HL-60 (cell line): Measurements from ENCODE around the gene GRM4.

ENCODE experiments used
- DNase-seq, 2 experiments: peaks; one replicate each; pipeline ENCODE4 v3.0.0-alpha.2; 2010 to 2020; ENCODE audit warnings: low read depth in 1 of 2, low spot score in 1 of 2
- H3K27ac ChIP-seq: fragments of 250-450 bp; sonication (Bioruptor Pico); replicated peaks from 2 replicates; pipeline ENCODE4 v1.5.1; 2020; ENCODE audit warnings: mild to moderate bottlenecking, moderate library complexity
- H3K27me3 ChIP-seq: fragments of 250-450 bp; sonication (Bioruptor Pico); 2 replicates; pipeline ENCODE4 v1.5.1; 2021; ENCODE audit warnings: mild to moderate bottlenecking, moderate library complexity; ENCODE audit not compliant: insufficient read depth, poor library complexity, severe bottlenecking
- H3K4me3 ChIP-seq: replicated peaks from 2 replicates; pipeline ENCODE4 v1.5.1; 2011; ENCODE audit warnings: mild to moderate bottlenecking, control low read depth, low read length; ENCODE audit not compliant: insufficient read depth
- GABPA ChIP-seq: IDR thresholded peaks from 2 replicates; pipeline ENCODE4 v1.6.1; 2012; ENCODE audit warnings: low read depth
- POLR2AphosphoS5 ChIP-seq: IDR thresholded peaks from 2 replicates; pipeline ENCODE4 v1.6.1; 2012; ENCODE audit warnings: low read depth
- SPI1 ChIP-seq: IDR thresholded peaks from 2 replicates; pipeline ENCODE4 v1.6.1; 2012; ENCODE audit warnings: low read depth, mild to moderate bottlenecking, borderline replicate concordance
- TF ChIP-seq, protein P1 (sequence below): IDR thresholded peaks from 2 replicates; pipeline ENCODE4 v1.6.1; 2012; ENCODE audit warnings: low read depth; ENCODE audit not compliant: insufficient replicate concordance
- TF ChIP-seq, protein P2 (sequence below): IDR thresholded peaks from one replicate; pipeline ENCODE4 v1.5.1; 2011; ENCODE audit warnings: low read length, control low read depth, inconsistent platforms; ENCODE audit not compliant: insufficient read depth

GRM4 gene

DNA sequence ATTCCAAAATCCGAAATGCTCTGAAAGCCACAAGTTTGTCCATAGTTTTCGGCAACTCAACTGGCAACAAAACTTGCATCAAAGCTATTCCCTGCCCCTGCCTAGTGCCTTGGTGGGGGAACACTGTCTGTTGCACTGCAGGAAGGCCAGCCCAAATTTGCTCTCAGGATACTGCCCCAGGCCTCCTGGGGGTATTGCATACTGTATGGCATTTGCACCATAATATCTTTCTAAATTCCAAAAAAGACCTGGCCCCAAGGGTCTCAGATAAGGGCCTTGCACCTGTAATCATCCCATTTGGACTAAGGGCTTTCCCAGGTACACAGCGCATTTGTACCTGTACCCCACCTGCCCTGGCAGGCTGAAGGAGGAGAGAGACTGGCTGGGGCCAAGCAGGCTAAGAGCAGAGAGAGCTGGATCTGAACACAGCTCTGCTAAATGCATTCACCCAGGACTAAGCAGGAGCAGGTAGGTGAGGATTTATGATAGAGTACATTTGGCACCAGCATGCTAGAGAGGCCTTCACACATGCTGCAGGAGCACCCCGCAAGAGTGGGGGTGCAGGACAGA is 4.0 kb upstream of the GRM4 start:
- no peak overlapping the region for H3K27ac ChIP-seq
- no peak for TF ChIP-seq SPI1
- TF ChIP-seq, protein P1, sequence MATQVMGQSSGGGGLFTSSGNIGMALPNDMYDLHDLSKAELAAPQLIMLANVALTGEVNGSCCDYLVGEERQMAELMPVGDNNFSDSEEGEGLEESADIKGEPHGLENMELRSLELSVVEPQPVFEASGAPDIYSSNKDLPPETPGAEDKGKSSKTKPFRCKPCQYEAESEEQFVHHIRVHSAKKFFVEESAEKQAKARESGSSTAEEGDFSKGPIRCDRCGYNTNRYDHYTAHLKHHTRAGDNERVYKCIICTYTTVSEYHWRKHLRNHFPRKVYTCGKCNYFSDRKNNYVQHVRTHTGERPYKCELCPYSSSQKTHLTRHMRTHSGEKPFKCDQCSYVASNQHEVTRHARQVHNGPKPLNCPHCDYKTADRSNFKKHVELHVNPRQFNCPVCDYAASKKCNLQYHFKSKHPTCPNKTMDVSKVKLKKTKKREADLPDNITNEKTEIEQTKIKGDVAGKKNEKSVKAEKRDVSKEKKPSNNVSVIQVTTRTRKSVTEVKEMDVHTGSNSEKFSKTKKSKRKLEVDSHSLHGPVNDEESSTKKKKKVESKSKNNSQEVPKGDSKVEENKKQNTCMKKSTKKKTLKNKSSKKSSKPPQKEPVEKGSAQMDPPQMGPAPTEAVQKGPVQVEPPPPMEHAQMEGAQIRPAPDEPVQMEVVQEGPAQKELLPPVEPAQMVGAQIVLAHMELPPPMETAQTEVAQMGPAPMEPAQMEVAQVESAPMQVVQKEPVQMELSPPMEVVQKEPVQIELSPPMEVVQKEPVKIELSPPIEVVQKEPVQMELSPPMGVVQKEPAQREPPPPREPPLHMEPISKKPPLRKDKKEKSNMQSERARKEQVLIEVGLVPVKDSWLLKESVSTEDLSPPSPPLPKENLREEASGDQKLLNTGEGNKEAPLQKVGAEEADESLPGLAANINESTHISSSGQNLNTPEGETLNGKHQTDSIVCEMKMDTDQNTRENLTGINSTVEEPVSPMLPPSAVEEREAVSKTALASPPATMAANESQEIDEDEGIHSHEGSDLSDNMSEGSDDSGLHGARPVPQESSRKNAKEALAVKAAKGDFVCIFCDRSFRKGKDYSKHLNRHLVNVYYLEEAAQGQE = no peak
- TF ChIP-seq, protein P2, sequence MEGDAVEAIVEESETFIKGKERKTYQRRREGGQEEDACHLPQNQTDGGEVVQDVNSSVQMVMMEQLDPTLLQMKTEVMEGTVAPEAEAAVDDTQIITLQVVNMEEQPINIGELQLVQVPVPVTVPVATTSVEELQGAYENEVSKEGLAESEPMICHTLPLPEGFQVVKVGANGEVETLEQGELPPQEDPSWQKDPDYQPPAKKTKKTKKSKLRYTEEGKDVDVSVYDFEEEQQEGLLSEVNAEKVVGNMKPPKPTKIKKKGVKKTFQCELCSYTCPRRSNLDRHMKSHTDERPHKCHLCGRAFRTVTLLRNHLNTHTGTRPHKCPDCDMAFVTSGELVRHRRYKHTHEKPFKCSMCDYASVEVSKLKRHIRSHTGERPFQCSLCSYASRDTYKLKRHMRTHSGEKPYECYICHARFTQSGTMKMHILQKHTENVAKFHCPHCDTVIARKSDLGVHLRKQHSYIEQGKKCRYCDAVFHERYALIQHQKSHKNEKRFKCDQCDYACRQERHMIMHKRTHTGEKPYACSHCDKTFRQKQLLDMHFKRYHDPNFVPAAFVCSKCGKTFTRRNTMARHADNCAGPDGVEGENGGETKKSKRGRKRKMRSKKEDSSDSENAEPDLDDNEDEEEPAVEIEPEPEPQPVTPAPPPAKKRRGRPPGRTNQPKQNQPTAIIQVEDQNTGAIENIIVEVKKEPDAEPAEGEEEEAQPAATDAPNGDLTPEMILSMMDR = no peak
- TF ChIP-seq POLR2AphosphoS5 = no peak
- TF ChIP-seq GABPA = no peak
- H3K27me3 ChIP-seq = peaks cover 30% of the 10 kb centered on the region
- H3K4me3 ChIP-seq = no peak overlapping the region
- no peak for DNase-seq

DNA sequence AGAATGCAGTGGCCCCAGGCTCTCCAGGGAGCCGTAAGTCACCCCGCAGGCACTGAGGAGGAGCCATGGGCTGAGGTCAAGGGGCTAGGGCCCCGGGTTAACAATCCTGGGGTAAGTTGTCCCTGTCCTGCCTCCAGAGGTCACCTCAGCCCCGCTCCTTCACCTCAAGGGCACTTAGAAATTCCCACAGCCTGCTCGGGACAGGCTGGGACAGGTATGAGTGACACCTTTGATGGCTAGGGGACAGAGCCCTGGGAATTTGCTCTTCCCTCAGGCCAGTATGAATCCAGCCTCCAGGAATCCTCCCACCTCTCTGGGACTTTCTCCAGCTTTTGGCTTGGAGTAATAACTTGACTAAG is 3.5 kb upstream of the GRM4 start:
- Histone ChIP-seq H3K27me3 (peaks cover 33% of the 10 kb centered on the region), H3K27ac (no peak overlapping the region), H3K4me3 (no peak overlapping the region)
- no peak for DNase-seq
- TF ChIP-seq, protein P1 = no peak
- TF ChIP-seq SPI1 = no peak
- TF ChIP-seq POLR2AphosphoS5 = no peak
- TF ChIP-seq, protein P2 = no peak
- TF ChIP-seq GABPA = no peak

DNA sequence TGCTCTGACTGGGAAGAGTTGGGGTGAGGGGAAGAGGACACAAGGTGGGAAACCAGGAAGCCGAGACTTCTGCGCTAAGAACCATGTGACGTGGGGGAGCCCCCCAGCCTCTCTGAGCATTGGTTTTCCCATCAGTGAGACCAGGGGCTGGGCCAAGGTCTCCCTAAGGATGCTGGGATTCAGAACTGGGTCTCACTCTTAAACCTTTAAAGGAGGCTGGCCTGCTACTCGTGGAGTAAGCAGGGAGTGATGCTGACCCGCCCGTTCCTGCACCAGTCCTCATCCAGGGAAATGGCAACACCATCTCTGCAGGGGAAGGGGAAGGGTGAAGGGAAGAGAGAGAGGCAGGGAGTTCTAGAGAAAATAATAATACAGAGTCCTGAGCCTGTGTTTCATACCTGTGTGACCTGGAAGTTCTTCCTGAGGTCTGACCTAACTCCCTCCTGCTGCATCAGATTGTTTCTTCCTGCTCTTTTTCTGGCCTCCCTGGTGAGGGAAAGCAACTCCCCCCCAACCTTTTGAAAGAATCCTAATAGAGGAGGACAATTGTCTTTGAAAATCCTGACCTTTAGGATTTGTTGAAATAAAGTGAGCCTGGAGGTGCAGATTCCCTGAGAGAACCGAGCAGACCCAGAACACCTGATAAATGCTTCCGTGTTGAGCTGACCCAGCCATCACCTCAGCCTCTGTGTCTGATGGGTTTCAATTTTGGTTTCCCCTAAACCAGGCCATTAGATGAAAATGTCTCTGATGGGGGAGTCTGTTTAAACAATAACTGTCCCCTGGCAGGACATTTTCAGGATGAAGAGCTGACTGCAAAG is 3.0 kb upstream of the GRM4 start:
- Histone ChIP-seq H3K4me3 (no peak overlapping the region), H3K27ac (no peak overlapping the region), H3K27me3 (peaks cover 33% of the 10 kb centered on the region)
- no peak for DNase-seq
- TF ChIP-seq POLR2AphosphoS5 (no peak), SPI1 (no peak), GABPA (no peak)
- TF ChIP-seq, protein P1 = no peak
- TF ChIP-seq, protein P2 = no peak
